Inflammatory macrophage treated with lipopolysaccharide for 1 hour (primary cell): ENCODE data around the gene SLIRP.
"Not testable (repeated sequence)": the region's sequence is repeated elsewhere in the genome, so short reads cannot be mapped to it uniquely, and the experiment has no call there.

Source experiments
- DNase-seq, 2 donors: peaks; one replicate each; pipeline ENCODE4 v3.0.0-alpha.2; 2020 to 2022

The SLIRP gene

GRCh38 chr14:77707724-77708408, at the start of gene SLIRP, which contains the start of gene ALKBH1:
TSS of gene SLIRP (plus strand) at chr14:77708103. CDS start at chr14:77708112, 9 bp downstream.
TSS of gene ALKBH1 (minus strand) at chr14:77708023. CDS start at chr14:77708004, 19 bp downstream.
- peak; percentile 81 to 93 for DNase-seq

- peak; percentile 85 to 95 for DNase-seq
Observed at GRCh38 chr14:77659831-77660230, 48.1 kb upstream of the SLIRP start.

- no peak for DNase-seq
Observed at GRCh38 chr14:77660754-77661153, 47.1 kb upstream of the SLIRP start.

GRCh38 chr14:77661562-77661961, 46.3 kb upstream of the SLIRP start:
- DNase-seq, result not testable (repeated sequence)

- DNase-seq, result no peak
Observed at GRCh38 chr14:77663293-77663692, 44.6 kb upstream of the SLIRP start.

- peak; percentile 48 to 56 for DNase-seq
Observed at GRCh38 chr14:77667331-77667730, 40.6 kb upstream of the SLIRP start.

GRCh38 chr14:77673193-77673592, 34.7 kb upstream of the SLIRP start:
- DNase-seq, result no peak

- no peak for DNase-seq
Observed at GRCh38 chr14:77674931-77675330, 33.0 kb upstream of the SLIRP start.

- DNase-seq, result no peak
Observed at GRCh38 chr14:77681196-77682157, 26.4 kb upstream of the SLIRP start.

GRCh38 chr14:77682158-77682553, 25.7 kb upstream of the SLIRP start:
- DNase-seq, result no peak

GRCh38 chr14:77691259-77691658, 16.6 kb upstream of the SLIRP start:
- no peak for DNase-seq

GRCh38 chr14:77707355-77707723, 564 bp upstream of the SLIRP start:
- DNase-seq, result peak; percentile 23 to 30

- no peak for DNase-seq
Observed at GRCh38 chr14:77708749-77709148, 846 bp downstream of the SLIRP start.

GRCh38 chr14:77709412-77709811, 1.5 kb downstream of the SLIRP start:
- DNase-seq, result no peak

GRCh38 chr14:77710364-77710763, 2.5 kb downstream of the SLIRP start:
- no peak for DNase-seq

- peak in 1 of 2 donors; percentile 49 for DNase-seq
Observed at GRCh38 chr14:77714926-77715325, 7.0 kb downstream of the SLIRP start.

GRCh38 chr14:77717608-77718305, 9.9 kb downstream of the SLIRP start:
- no peak for DNase-seq

- no peak for DNase-seq
Observed at GRCh38 chr14:77721437-77721836, 13.5 kb downstream of the SLIRP start.

- DNase-seq, result no peak
Observed at GRCh38 chr14:77722301-77722700, 14.4 kb downstream of the SLIRP start.

GRCh38 chr14:77730976-77731497, 23.1 kb downstream of the SLIRP start:
- DNase-seq, result no peak

- DNase-seq, result no peak
Observed at GRCh38 chr14:77738559-77739250, 30.8 kb downstream of the SLIRP start.

- DNase-seq, result no peak
Observed at GRCh38 chr14:77741438-77741837, 33.5 kb downstream of the SLIRP start.
